AG08395 (cell line): ENCODE results near the gene WDSUB1.
A peak's percentile ranks its signal among the peaks of the same experiment; 100 is the strongest.

Source experiments
- DNase-seq: peaks from one replicate; pipeline ENCODE4 v3.0.0; 2012; ENCODE audit warnings: mixed read lengths, low spot score

Gene WDSUB1, protein sequence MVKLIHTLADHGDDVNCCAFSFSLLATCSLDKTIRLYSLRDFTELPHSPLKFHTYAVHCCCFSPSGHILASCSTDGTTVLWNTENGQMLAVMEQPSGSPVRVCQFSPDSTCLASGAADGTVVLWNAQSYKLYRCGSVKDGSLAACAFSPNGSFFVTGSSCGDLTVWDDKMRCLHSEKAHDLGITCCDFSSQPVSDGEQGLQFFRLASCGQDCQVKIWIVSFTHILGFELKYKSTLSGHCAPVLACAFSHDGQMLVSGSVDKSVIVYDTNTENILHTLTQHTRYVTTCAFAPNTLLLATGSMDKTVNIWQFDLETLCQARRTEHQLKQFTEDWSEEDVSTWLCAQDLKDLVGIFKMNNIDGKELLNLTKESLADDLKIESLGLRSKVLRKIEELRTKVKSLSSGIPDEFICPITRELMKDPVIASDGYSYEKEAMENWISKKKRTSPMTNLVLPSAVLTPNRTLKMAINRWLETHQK

GRCh38 chr2:159285929-159286708 lies at the start of gene WDSUB1:
Gene WDSUB1 (minus strand): TSS chr2:159286703. CDS start chr2:159283069, 3,634 bp downstream.
- DNase-seq: peak; percentile 37

- DNase-seq: peak; percentile 11
These were observed 40.2 kb upstream of the WDSUB1 start for GRCh38 chr2:159326569-159327255.

DNA sequence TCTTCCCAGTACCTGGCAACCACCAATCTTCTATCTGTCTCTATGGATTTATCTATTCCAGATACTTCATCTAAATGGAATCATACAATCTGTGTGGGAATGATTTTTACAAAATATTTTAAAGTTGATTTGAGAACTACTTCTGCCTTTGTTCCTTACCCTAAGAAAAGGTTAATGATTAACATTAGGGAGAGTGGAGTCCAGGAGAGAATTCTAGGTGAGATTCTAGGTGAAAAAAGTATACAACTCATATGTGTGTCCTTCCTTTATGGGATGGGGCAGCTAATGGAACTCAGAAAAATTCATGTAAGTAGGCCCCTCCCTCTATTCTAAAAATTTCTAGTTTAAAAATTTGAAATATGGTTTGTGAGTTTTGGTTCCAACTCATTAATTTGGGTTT lies 35.9 kb upstream of the WDSUB1 start:
- no peak for DNase-seq

GRCh38 chr2:159317392-159318088 lies 31.0 kb upstream of the WDSUB1 start:
- DNase-seq: peak; percentile 3

GRCh38 chr2:159307942-159308341 lies 21.4 kb upstream of the WDSUB1 start:
- DNase-seq: no peak

DNA sequence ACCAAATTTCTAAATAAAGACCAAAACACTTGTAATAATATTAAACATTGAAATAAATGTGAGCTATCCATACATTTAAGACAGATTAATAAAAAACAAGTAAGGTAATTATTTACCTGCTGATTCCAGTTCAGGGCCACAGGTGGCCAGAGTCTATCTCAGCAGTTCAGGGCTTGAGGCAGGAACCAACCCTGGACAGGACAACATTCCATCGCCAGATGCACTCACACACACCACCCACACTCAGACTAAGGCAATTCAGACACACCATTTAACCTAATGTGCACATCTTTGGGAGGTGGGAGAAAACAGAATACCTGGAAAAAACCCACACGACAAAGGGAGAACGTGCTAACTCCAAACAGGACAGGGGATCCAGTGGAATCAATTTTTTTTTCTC lies 14.1 kb upstream of the WDSUB1 start:
- DNase-seq: no peak

GRCh38 chr2:159298967-159299366 lies 12.5 kb upstream of the WDSUB1 start:
- DNase-seq: no peak

- DNase-seq: no peak
These were observed 10.7 kb upstream of the WDSUB1 start for GRCh38 chr2:159297042-159297707.

- DNase-seq: no peak
These were observed 5.7 kb upstream of the WDSUB1 start for GRCh38 chr2:159292157-159292556.

DNA sequence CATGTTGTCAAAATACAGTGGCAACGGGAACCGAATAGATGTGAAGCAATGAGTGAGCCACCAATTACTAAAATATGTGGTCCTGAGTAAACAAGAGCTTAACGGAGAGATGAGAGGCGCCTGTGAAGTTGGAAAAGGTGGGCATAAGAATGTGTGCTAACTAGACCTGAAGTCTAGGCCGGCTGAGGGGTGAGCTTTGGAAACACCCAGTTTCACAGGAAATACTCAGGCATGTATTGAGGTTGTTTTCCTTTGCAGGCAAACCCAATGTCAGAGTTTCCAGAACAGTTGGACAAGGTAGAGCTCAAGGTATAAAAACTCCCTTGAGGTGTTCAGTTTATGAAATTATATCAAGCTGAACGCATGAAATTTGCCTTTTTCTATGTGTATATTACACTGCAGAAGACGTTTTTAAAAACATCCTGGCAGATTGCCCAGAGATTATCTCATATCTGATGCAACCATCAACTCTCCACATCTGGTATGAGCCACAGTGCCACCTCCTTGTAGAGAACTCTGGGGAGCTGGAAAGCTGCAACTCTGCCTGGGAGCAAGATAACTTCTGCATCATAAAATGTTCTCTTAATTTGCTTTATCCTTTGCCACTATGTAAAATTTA lies 3.9 kb upstream of the WDSUB1 start:
- peak; percentile 77 for DNase-seq

- DNase-seq: no peak
These were observed 1.2 kb upstream of the WDSUB1 start for GRCh38 chr2:159287733-159288132.

DNA sequence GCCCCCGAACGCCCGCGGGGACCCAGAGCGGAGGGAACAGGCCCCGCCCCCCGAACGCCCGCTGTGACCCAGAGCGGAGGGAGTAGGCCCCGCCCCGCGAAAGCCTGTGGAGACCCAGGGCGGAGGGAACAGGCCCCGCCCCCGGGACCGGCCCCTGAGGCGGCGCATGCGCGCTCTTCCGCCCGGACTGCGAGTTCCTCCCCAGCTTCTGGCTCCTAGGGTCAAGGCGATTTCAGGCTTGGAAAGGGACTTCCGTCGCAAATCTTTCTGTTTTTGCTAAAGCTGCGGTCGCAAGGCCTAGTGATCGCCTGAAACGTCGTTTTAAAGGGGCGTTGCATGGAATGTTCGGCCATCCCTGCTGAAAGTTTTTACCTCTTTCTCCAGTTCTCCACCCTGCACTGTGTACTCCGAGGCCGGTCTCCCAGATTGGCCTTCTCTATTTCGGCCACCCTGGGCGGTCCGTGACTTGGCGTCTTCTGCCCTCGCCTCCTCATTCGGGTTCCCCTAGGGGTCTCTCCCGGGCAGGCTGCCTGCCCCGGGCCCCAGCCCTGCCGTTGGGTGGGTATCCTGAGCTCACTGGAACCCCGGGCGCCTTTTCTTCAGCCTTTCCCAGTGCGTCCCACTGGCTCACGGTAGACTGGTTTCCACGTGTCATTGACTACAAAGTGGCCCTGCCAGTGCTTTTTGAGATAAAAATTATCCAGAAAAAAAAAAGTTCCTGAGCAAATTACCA lies 372 bp upstream of the WDSUB1 start:
- peak; percentile 100 for DNase-seq

- no peak for DNase-seq
These were observed 1.1 kb downstream of the WDSUB1 start for GRCh38 chr2:159285433-159285832.

GRCh38 chr2:159283529-159283928 lies 3.0 kb downstream of the WDSUB1 start:
- DNase-seq: no peak

- no peak for DNase-seq
These were observed 5.5 kb downstream of the WDSUB1 start for GRCh38 chr2:159281002-159281401.

DNA sequence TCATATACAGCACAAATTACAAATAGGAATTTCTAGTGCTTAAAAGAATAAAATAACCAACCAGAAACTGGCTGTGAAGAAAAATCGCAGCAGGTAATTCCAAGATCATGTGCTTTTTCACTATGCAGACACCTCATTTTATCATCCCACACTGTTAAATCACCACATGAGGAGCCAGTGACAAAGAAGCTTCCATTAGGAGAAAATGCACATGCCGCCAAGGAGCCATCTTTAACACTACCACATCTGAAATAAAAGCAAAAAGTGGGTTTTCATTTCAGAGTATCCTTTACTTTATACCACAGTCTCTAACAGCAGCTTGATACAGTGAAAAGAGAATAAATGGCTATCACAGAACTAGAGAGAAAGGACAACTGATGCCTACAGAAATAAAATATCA lies 6.8 kb downstream of the WDSUB1 start:
- DNase-seq: no peak

DNA sequence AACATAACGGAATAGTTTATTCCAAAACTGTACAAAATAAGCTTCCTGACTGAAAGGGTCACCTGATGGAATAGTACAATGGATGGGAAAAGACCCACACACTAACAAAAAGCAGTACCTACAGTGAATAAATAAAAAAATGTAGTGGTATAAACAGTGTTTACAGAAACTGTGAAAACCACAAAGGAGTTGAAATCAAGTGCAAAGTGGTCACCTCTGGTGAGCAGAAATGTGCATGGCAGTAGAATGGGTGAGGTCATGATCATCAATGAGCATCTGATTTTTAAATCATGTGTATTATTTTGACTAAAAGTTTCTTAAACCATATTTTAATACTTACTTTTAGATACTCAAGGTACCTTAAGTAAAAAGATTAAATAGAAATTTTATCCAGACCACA lies 11.4 kb downstream of the WDSUB1 start:
- DNase-seq: no peak

DNA sequence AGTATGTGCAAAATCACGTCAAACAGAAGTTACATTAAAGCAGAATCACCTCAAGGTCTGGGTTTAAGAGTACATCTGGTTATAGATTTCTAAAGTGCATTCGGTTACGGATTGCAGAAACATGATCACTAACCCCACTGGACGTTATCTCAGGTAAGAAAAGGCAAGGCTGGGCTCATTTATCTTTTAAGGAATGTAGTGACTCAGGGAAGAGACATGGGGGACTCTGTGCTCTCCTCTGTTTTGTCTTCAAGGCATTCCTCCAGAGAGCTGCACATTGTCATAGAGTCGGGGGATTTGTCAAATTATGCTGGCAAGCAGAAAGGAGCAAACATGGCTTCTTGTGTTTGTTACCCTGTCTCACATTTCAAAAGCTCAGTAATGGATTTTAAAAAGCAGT lies 14.3 kb downstream of the WDSUB1 start:
- DNase-seq: no peak

GRCh38 chr2:159270744-159271379 lies 15.6 kb downstream of the WDSUB1 start:
- DNase-seq: no peak

DNA sequence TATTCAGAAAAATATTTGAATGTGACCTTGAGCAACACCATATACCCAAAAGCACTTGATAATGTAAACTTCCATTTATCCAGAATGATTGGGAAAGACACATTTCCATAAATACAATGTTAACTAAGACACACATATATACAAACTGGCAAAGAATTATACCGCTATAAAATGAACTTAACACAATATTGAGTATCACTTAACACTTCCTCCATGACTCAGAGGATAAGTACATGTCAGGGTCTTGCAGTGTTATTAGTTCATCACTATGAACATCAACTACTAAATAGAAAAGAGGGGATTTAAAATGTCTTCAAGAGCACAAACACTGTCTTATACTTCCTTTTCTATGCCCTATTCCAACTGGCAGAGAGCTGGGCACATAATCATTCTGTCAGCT lies 18.6 kb downstream of the WDSUB1 start:
- no peak for DNase-seq
